Activated CD8-positive, alpha-beta T cell treated with anti-CD3 and anti-CD28 coated beads for 36 hours (primary cell): ENCODE results near the gene OR10C1. TPM values are rescaled to one million over a fixed set of nuclear protein-coding genes. Genes with fewer than 3 reads are reported as not detected.

Source experiments
- ATAC-seq: fragments of 200-7000 bp; cut with Tn5 transposase; one replicate; pipeline ENCODE4 v1.10.0; 2021; ENCODE audit warnings: mild to moderate bottlenecking, moderate library complexity
- CTCF ChIA-PET: fragments of 350-600 bp; sonication (Branson Sonifier 250); formaldehyde crosslinking; loops from one replicate; lab custom pipeline; 2021; ENCODE audit warnings: antibody characterized with exemption; lab: Charles Lee
- POLR2A ChIA-PET: fragments of 350-600 bp; sonication (Branson Sonifier 250); formaldehyde crosslinking; loops from one replicate; lab custom pipeline; 2021; ENCODE audit warnings: antibody characterized with exemption; lab: Charles Lee
- DNase-seq: peaks from one replicate; pipeline ENCODE4 v3.0.0-alpha.2; 2020
- H3K27ac Mint-ChIP-seq: one replicate; pipeline ENCODE4 v1.8.0; 2021; ENCODE audit warnings: mild to moderate bottlenecking, mixed read lengths
- H3K27me3 Mint-ChIP-seq: one replicate; pipeline ENCODE4 v1.8.0; 2021; ENCODE audit warnings: mixed read lengths
- H3K36me3 Mint-ChIP-seq: one replicate; pipeline ENCODE4 v1.8.0; 2021; ENCODE audit warnings: low read depth, mixed read lengths
- H3K4me1 Mint-ChIP-seq: one replicate; pipeline ENCODE4 v1.8.0; 2021; ENCODE audit warnings: low read depth, mixed read lengths
- H3K4me3 Mint-ChIP-seq: one replicate; pipeline ENCODE4 v1.8.0; 2021; ENCODE audit warnings: mild to moderate bottlenecking, moderate library complexity, mixed read lengths
- H3K9me3 Mint-ChIP-seq: one replicate; pipeline ENCODE4 v1.8.0; 2021; ENCODE audit warnings: mixed read lengths
- intact Hi-C: fragments of 100-400 bp; cut with micrococcal nuclease; formaldehyde crosslinking; loops from one replicate; pipeline ENCODE4 v1.10.0; 2022
- total RNA-seq, 2 experiments: library from RNA; stranded (reverse); gene quantifications; one replicate each; pipeline ENCODE4 v1.2.3, GENCODE V29; 2021
- TF ChIP-seq, protein P1 (sequence below): fragments of 200-600 bp; IDR thresholded peaks from one replicate; pipeline ENCODE4 v1.8.0; 2022; ENCODE audit warnings: antibody characterized with exemption, mild to moderate bottlenecking

The OR10C1 gene, protein sequence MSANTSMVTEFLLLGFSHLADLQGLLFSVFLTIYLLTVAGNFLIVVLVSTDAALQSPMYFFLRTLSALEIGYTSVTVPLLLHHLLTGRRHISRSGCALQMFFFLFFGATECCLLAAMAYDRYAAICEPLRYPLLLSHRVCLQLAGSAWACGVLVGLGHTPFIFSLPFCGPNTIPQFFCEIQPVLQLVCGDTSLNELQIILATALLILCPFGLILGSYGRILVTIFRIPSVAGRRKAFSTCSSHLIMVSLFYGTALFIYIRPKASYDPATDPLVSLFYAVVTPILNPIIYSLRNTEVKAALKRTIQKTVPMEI
- total RNA-seq: not detected

DNA sequence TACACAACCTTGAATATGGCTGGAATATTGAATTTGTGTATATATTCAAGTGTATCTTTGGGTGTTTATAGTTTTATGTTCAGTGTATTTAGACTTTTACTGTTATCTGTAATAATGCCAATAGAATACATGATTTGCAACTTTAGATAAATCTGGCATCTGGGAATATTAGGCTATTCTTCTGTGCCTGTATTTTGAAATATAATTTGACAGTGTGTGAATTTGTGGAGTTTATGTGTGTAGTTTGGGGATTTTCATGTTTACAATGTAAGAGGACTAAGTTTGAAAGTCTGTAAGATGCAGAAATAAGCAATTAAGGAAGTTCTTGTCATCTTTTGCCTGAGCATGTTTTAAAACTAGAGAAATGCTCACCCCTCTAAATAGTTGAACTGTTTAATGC, at the start of gene OR10C1:
OR10C1 (plus strand) TSS at position 301 of the 400 bp plus-strand sequence. CDS start 710 bp downstream, outside the sequence.
- POLR2A ChIA-PET: no interaction called here
- intact Hi-C loops: no loop called here
- H3K4me1 Mint-ChIP-seq: no peaks in the 10 kb centered on the region
- TF ChIP-seq, protein P1, sequence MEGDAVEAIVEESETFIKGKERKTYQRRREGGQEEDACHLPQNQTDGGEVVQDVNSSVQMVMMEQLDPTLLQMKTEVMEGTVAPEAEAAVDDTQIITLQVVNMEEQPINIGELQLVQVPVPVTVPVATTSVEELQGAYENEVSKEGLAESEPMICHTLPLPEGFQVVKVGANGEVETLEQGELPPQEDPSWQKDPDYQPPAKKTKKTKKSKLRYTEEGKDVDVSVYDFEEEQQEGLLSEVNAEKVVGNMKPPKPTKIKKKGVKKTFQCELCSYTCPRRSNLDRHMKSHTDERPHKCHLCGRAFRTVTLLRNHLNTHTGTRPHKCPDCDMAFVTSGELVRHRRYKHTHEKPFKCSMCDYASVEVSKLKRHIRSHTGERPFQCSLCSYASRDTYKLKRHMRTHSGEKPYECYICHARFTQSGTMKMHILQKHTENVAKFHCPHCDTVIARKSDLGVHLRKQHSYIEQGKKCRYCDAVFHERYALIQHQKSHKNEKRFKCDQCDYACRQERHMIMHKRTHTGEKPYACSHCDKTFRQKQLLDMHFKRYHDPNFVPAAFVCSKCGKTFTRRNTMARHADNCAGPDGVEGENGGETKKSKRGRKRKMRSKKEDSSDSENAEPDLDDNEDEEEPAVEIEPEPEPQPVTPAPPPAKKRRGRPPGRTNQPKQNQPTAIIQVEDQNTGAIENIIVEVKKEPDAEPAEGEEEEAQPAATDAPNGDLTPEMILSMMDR: no peak
- CTCF ChIA-PET: no interaction called here
- no peaks in the 10 kb centered on the region for H3K9me3 Mint-ChIP-seq
- no peak for DNase-seq
- H3K27ac Mint-ChIP-seq: no peak within 1 kb of the TSS
- no peak for ATAC-seq
- H3K4me3 Mint-ChIP-seq: no peak within 1 kb of the TSS
- H3K36me3 Mint-ChIP-seq: no peaks in the 10 kb centered on the region
- peaks cover 38% of the 10 kb centered on the region for H3K27me3 Mint-ChIP-seq

DNA sequence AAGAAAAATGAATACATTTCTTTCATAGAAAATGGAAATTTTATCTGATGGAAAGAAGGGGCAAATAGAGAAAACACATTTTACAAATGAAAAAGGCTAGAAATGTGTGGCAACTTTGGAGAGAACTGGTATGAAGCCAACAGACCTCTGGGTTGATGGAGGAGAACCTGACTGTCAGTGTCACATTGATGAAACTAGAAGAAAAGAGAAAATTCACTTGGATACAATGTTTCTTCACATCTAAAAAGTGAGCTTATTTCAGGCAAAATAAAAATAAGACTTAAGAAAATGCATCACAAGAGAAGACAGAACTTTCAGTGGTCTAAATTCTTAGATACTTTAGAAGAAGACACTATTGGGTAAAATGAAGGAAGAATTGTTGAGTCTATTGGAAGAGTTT, 43.8 kb upstream of the OR10C1 start, which contains the start of gene OR12D2:
OR12D2 (plus strand) TSS at position 301 of the 400 bp plus-strand sequence. CDS start 1,069 bp downstream, outside the sequence.
- Mint-ChIP-seq H3K4me3 (no peak within 1 kb of the TSS), H3K9me3 (no peaks in the 10 kb centered on the region), H3K27ac (no peak within 1 kb of the TSS), H3K4me1 (no peaks in the 10 kb centered on the region), H3K27me3 (peaks cover 36% of the 10 kb centered on the region), H3K36me3 (no peaks in the 10 kb centered on the region)
- CTCF ChIA-PET: no interaction called here
- POLR2A ChIA-PET: interaction anchor here (0.8 kb wide), 1 partner anchor 71 kb away, joined by 3 read pairs; no protein-coding TSS in a partner anchor
- ATAC-seq (no peak), DNase-seq (no peak)
- intact Hi-C loops: no loop called here
- TF ChIP-seq, protein P1: no peak

DNA sequence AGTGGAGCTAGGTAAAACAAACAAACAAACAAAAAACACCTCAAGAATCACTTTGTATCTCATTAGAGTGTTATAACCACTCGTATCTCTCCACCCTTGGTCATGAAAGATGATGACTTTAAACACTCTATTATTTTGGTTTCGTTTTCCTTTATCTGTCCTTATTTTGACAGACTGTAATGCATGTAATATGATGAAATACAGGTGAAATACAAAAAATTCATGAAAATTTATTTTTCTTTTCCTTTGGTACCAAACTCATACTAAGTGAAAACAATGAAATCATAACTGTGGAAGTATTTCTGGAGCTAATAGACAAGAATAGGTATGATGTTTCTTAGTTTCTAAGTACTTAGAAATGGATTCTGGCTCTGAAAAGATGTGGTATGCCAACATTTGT, 39.6 kb upstream of the OR10C1 start:
- no peaks in the 10 kb centered on the region for H3K36me3 Mint-ChIP-seq
- no peaks in the 10 kb centered on the region for H3K4me1 Mint-ChIP-seq
- ChIA-PET CTCF (interaction anchor here (1.3 kb wide), 1 partner anchor 32 kb away, joined by 3 read pairs; no protein-coding TSS in a partner anchor), POLR2A (no interaction called here)
- H3K27me3 Mint-ChIP-seq: peaks cover 36% of the 10 kb centered on the region
- ATAC-seq (no peak), DNase-seq (no peak)
- intact Hi-C loops: no loop called here
- no peaks in the 10 kb centered on the region for H3K9me3 Mint-ChIP-seq
- no peak overlapping the region for H3K4me3 Mint-ChIP-seq
- TF ChIP-seq, protein P1: no peak
- no peak overlapping the region for H3K27ac Mint-ChIP-seq

DNA sequence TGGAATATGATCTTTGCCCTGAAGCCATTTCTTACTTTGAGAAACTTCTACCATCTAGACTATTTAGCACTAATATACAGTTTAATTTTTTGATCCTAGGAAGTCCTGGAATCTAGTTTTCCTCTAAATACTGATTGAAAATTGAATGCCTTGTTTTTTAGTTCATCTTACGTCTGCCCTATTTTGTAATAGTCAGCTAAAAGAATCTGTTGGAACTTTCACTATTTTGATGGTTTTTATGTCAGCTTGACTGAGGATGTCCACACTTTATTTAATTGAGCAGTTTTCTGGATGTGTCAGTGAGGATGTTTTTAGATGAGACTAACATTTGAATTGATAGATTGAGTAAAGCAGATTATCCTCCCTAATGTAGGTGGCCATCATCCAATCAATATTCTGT, 35.3 kb upstream of the OR10C1 start:
- H3K4me3 Mint-ChIP-seq: no peak overlapping the region
- POLR2A ChIA-PET: no interaction called here
- peaks cover 39% of the 10 kb centered on the region for H3K27me3 Mint-ChIP-seq
- CTCF ChIA-PET: no interaction called here
- intact Hi-C loops: no loop called here
- H3K4me1 Mint-ChIP-seq: no peaks in the 10 kb centered on the region
- no peaks in the 10 kb centered on the region for H3K36me3 Mint-ChIP-seq
- ATAC-seq: no peak
- DNase-seq: no peak
- TF ChIP-seq, protein P1: no peak
- no peaks in the 10 kb centered on the region for H3K9me3 Mint-ChIP-seq
- no peak overlapping the region for H3K27ac Mint-ChIP-seq

DNA sequence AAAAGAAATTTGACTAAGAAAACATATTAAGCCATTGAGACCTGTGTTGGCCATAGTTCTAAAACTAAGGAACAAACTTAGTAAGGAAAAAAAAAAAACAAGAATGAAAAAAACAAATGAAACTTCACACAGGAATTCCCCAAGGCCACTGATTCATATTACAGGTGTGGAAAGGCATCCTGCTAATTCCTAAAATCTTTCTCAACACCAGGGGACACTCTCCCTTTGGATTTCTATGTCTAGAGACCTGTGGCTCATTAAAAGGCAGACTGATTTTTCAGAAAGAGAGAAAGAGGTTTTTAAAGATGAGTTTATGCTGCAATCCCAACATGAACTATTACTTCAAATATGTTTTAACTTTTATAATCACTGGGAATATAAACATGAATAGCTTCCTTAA, 24.5 kb upstream of the OR10C1 start, which contains the start of gene OR12D1:
OR12D1 (plus strand) TSS at position 341 of the 400 bp plus-strand sequence.
- POLR2A ChIA-PET: no interaction called here
- Mint-ChIP-seq H3K4me3 (no peak within 1 kb of the TSS), H3K4me1 (no peaks in the 10 kb centered on the region), H3K36me3 (no peaks in the 10 kb centered on the region), H3K9me3 (peaks cover 8% of the 10 kb centered on the region), H3K27me3 (peaks cover 39% of the 10 kb centered on the region), H3K27ac (no peak within 1 kb of the TSS)
- CTCF ChIA-PET: no interaction called here
- intact Hi-C loops: no loop called here
- TF ChIP-seq, protein P1: no peak
- no peak for DNase-seq
- no peak for ATAC-seq
